HL-60 (cell line): ENCODE data around the gene PLEKHG4B.

ENCODE experiments used
- DNase-seq, 2 experiments: peaks; one replicate each; pipeline ENCODE4 v3.0.0-alpha.2; 2010 to 2020; ENCODE audit warnings: low read depth in 1 of 2, low spot score in 1 of 2
- H3K27ac ChIP-seq: fragments of 250-450 bp; sonication (Bioruptor Pico); replicated peaks from 2 replicates; pipeline ENCODE4 v1.5.1; 2020; ENCODE audit warnings: mild to moderate bottlenecking, moderate library complexity
- H3K27me3 ChIP-seq: fragments of 250-450 bp; sonication (Bioruptor Pico); 2 replicates; pipeline ENCODE4 v1.5.1; 2021; ENCODE audit warnings: mild to moderate bottlenecking, moderate library complexity; ENCODE audit not compliant: insufficient read depth, poor library complexity, severe bottlenecking
- H3K4me3 ChIP-seq: replicated peaks from 2 replicates; pipeline ENCODE4 v1.5.1; 2011; ENCODE audit warnings: mild to moderate bottlenecking, control low read depth, low read length; ENCODE audit not compliant: insufficient read depth
- GABPA ChIP-seq: IDR thresholded peaks from 2 replicates; pipeline ENCODE4 v1.6.1; 2012; ENCODE audit warnings: low read depth
- POLR2AphosphoS5 ChIP-seq: IDR thresholded peaks from 2 replicates; pipeline ENCODE4 v1.6.1; 2012; ENCODE audit warnings: low read depth
- SPI1 ChIP-seq: IDR thresholded peaks from 2 replicates; pipeline ENCODE4 v1.6.1; 2012; ENCODE audit warnings: low read depth, mild to moderate bottlenecking, borderline replicate concordance
- TF ChIP-seq, protein P1 (sequence below): IDR thresholded peaks from 2 replicates; pipeline ENCODE4 v1.6.1; 2012; ENCODE audit warnings: low read depth; ENCODE audit not compliant: insufficient replicate concordance
- TF ChIP-seq, protein P2 (sequence below): IDR thresholded peaks from one replicate; pipeline ENCODE4 v1.5.1; 2011; ENCODE audit warnings: low read length, control low read depth, inconsistent platforms; ENCODE audit not compliant: insufficient read depth

The PLEKHG4B gene

GRCh38 chr5:129148-129547 lies 37.2 kb downstream of the PLEKHG4B start:
- Histone ChIP-seq H3K27ac (no peak overlapping the region), H3K4me3 (no peak overlapping the region), H3K27me3 (no peaks in the 10 kb centered on the region)
- DNase-seq: no peak
- TF ChIP-seq SPI1 (no peak), POLR2AphosphoS5 (no peak), GABPA (no peak)
- TF ChIP-seq, protein P1, sequence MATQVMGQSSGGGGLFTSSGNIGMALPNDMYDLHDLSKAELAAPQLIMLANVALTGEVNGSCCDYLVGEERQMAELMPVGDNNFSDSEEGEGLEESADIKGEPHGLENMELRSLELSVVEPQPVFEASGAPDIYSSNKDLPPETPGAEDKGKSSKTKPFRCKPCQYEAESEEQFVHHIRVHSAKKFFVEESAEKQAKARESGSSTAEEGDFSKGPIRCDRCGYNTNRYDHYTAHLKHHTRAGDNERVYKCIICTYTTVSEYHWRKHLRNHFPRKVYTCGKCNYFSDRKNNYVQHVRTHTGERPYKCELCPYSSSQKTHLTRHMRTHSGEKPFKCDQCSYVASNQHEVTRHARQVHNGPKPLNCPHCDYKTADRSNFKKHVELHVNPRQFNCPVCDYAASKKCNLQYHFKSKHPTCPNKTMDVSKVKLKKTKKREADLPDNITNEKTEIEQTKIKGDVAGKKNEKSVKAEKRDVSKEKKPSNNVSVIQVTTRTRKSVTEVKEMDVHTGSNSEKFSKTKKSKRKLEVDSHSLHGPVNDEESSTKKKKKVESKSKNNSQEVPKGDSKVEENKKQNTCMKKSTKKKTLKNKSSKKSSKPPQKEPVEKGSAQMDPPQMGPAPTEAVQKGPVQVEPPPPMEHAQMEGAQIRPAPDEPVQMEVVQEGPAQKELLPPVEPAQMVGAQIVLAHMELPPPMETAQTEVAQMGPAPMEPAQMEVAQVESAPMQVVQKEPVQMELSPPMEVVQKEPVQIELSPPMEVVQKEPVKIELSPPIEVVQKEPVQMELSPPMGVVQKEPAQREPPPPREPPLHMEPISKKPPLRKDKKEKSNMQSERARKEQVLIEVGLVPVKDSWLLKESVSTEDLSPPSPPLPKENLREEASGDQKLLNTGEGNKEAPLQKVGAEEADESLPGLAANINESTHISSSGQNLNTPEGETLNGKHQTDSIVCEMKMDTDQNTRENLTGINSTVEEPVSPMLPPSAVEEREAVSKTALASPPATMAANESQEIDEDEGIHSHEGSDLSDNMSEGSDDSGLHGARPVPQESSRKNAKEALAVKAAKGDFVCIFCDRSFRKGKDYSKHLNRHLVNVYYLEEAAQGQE: no peak
- TF ChIP-seq, protein P2, sequence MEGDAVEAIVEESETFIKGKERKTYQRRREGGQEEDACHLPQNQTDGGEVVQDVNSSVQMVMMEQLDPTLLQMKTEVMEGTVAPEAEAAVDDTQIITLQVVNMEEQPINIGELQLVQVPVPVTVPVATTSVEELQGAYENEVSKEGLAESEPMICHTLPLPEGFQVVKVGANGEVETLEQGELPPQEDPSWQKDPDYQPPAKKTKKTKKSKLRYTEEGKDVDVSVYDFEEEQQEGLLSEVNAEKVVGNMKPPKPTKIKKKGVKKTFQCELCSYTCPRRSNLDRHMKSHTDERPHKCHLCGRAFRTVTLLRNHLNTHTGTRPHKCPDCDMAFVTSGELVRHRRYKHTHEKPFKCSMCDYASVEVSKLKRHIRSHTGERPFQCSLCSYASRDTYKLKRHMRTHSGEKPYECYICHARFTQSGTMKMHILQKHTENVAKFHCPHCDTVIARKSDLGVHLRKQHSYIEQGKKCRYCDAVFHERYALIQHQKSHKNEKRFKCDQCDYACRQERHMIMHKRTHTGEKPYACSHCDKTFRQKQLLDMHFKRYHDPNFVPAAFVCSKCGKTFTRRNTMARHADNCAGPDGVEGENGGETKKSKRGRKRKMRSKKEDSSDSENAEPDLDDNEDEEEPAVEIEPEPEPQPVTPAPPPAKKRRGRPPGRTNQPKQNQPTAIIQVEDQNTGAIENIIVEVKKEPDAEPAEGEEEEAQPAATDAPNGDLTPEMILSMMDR: no peak

DNA sequence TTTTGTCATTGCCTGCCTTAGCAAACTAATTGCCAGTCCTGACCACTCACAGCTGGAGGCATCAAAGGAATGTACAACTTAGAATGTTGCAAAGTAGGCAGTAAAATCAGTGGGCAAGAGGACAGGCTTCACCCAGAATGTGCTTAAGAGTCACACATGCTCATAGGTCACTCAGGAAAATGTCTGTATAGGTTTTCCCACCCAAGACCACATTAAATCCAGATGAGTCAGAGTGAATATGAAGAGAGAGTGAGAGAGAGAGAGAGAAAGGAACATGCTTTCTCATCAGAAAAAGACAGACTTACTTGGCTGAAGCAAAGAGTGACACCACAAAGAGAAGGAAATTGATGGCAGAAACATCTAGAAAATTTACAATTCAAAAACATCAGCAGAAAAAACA lies 37.9 kb downstream of the PLEKHG4B start:
- TF ChIP-seq POLR2AphosphoS5 (no peak), GABPA (no peak), SPI1 (no peak)
- TF ChIP-seq, protein P2: no peak
- TF ChIP-seq, protein P1: no peak
- H3K27me3 ChIP-seq: no peaks in the 10 kb centered on the region
- no peak for DNase-seq
- no peak overlapping the region for H3K27ac ChIP-seq
- no peak overlapping the region for H3K4me3 ChIP-seq

- Histone ChIP-seq H3K4me3 (no peak overlapping the region), H3K27ac (no peak overlapping the region), H3K27me3 (no peaks in the 10 kb centered on the region)
- TF ChIP-seq GABPA: no peak
- no peak for TF ChIP-seq SPI1
- TF ChIP-seq, protein P2: no peak
- no peak for TF ChIP-seq POLR2AphosphoS5
- TF ChIP-seq, protein P1: no peak
- DNase-seq: peak in 1 of 2 experiments; percentile 60
Measured at GRCh38 chr5:130601-131131, 38.7 kb downstream of the PLEKHG4B start.
